GM21576 (cell line): Measurements from ENCODE around the gene MLF2.
A peak's percentile ranks its signal among the peaks of the same experiment; 100 is the strongest.

Source experiments
- ATAC-seq: cut with Tn5 transposase; IDR thresholded peaks from one replicate; pipeline ENCODE4 v1.9.1; 2021; ENCODE audit warnings: mild to moderate bottlenecking, moderate library complexity; ENCODE audit not compliant: unreplicated experiment

MLF2 gene

GRCh38 chr12:6752921-6753771, at the start of gene MLF2:
Gene MLF2, minus strand, starts transcription at chr12:6753141. Its CDS starts 807 bp downstream, at chr12:6752334.
- ATAC-seq = peak; percentile 82

- no peak for ATAC-seq
Measured at GRCh38 chr12:6799147-6799546, 46.2 kb upstream of the MLF2 start.

GRCh38 chr12:6796576-6796975, 43.6 kb upstream of the MLF2 start:
- ATAC-seq = no peak

GRCh38 chr12:6795088-6795487, 42.1 kb upstream of the MLF2 start:
- ATAC-seq = no peak

GRCh38 chr12:6792522-6793201, 39.7 kb upstream of the MLF2 start:
- ATAC-seq = no peak

GRCh38 chr12:6791931-6792520, 39.1 kb upstream of the MLF2 start:
- ATAC-seq = no peak

- no peak for ATAC-seq
Measured at GRCh38 chr12:6790496-6791150, 37.7 kb upstream of the MLF2 start.

GRCh38 chr12:6788972-6789924, 36.3 kb upstream of the MLF2 start, which contains the start of gene CD4:
Gene CD4, plus strand, starts transcription at chr12:6789528. Its CDS starts 10,611 bp downstream, at chr12:6800139.
- ATAC-seq = no peak

GRCh38 chr12:6787309-6787708, 34.4 kb upstream of the MLF2 start:
- ATAC-seq = no peak

GRCh38 chr12:6786416-6787094, 33.6 kb upstream of the MLF2 start:
- ATAC-seq = no peak

GRCh38 chr12:6784761-6785160, 31.8 kb upstream of the MLF2 start:
- no peak for ATAC-seq

GRCh38 chr12:6784296-6784695, 31.4 kb upstream of the MLF2 start:
- no peak for ATAC-seq

- no peak for ATAC-seq
Measured at GRCh38 chr12:6783828-6784227, 30.9 kb upstream of the MLF2 start.

GRCh38 chr12:6782850-6783566, 30.1 kb upstream of the MLF2 start:
- ATAC-seq = no peak

GRCh38 chr12:6782119-6782518, 29.2 kb upstream of the MLF2 start:
- no peak for ATAC-seq

- ATAC-seq = no peak
Measured at GRCh38 chr12:6780573-6780972, 27.6 kb upstream of the MLF2 start.

- no peak for ATAC-seq
Measured at GRCh38 chr12:6779708-6780432, 26.9 kb upstream of the MLF2 start.
